Measurements from ENCODE around the gene DHRS2. TPM values are rescaled to one million over a fixed set of nuclear protein-coding genes. Genes with fewer than 3 reads are reported as not detected.
"Not testable (repeated sequence)": the region's sequence is repeated elsewhere in the genome, so short reads cannot be mapped to it uniquely, and the experiment has no call there.

Gene DHRS2
- not detected for total RNA-seq

- H3K27me3 ChIP-seq (replicated peaks; ENCODE audit: insufficient read depth) = no peaks in the 10 kb centered on the region
- no peak within 1 kb of the TSS for H3K27ac ChIP-seq
- TF ChIP-seq, protein P1, sequence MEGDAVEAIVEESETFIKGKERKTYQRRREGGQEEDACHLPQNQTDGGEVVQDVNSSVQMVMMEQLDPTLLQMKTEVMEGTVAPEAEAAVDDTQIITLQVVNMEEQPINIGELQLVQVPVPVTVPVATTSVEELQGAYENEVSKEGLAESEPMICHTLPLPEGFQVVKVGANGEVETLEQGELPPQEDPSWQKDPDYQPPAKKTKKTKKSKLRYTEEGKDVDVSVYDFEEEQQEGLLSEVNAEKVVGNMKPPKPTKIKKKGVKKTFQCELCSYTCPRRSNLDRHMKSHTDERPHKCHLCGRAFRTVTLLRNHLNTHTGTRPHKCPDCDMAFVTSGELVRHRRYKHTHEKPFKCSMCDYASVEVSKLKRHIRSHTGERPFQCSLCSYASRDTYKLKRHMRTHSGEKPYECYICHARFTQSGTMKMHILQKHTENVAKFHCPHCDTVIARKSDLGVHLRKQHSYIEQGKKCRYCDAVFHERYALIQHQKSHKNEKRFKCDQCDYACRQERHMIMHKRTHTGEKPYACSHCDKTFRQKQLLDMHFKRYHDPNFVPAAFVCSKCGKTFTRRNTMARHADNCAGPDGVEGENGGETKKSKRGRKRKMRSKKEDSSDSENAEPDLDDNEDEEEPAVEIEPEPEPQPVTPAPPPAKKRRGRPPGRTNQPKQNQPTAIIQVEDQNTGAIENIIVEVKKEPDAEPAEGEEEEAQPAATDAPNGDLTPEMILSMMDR (IDR thresholded peaks at IDR 0.05) = no peak
- ATAC-seq (ENCODE audit: insufficient number of reproducible peaks, low FRiP score, low read depth) (no peak), DNase-seq (ENCODE audit: low spot score) (no peak)
- no peak within 1 kb of the TSS for H3K4me3 ChIP-seq
- H3K4me1 ChIP-seq (ENCODE audit: control insufficient read depth in 1 of 2, low read depth in 2 of 2) = no peaks in the 10 kb centered on the region
- no peaks in the 10 kb centered on the region for H3K9me3 ChIP-seq
- no peaks in the 10 kb centered on the region for H3K36me3 ChIP-seq
Observed at GRCh38 chr14:23636317-23637211, at the start of gene DHRS2. DHRS2 (plus strand) TSS chr14:23636364; CDS start chr14:23638865, 2,501 bp downstream.

GRCh38 chr14:23588884-23589598 is 47.1 kb upstream of the DHRS2 start:
- Histone ChIP-seq H3K9me3 (no peaks in the 10 kb centered on the region), H3K4me3 (no peak overlapping the region), H3K27ac (no peak overlapping the region), H3K27me3 (replicated peaks; ENCODE audit: insufficient read depth) (no peaks in the 10 kb centered on the region), H3K4me1 (ENCODE audit: control insufficient read depth in 1 of 2, low read depth in 2 of 2) (no peaks in the 10 kb centered on the region), H3K36me3 (no peaks in the 10 kb centered on the region)
- ATAC-seq (ENCODE audit: insufficient number of reproducible peaks, low FRiP score, low read depth) (no peak), DNase-seq (ENCODE audit: low spot score) (peak; percentile 34)
- TF ChIP-seq, protein P1 (IDR thresholded peaks at IDR 0.05) = peak; percentile 32

DNA sequence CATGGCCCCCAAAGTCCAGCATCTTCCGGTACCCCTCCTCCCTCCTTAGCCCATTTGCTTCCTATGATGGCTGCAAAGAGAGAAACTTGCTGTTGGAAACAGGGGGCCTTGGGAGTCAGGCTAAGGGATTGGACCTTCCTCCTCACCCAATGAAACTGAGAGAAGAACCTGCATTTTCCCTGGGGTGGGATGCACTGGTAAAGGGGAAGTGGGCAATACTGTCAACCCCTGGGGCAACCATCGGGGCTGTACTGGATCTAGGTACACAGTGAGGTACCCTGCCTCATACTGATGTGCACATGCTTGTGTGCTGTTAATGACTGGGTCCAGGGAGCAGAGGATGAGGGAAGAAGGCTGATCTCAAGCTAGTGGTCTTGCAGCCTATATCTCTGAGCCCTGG is 46.6 kb upstream of the DHRS2 start:
- Histone ChIP-seq H3K9me3 (no peaks in the 10 kb centered on the region), H3K4me3 (no peak overlapping the region), H3K4me1 (ENCODE audit: control insufficient read depth in 1 of 2, low read depth in 2 of 2) (no peaks in the 10 kb centered on the region), H3K27ac (no peak overlapping the region), H3K27me3 (replicated peaks; ENCODE audit: insufficient read depth) (no peaks in the 10 kb centered on the region), H3K36me3 (no peaks in the 10 kb centered on the region)
- ATAC-seq (ENCODE audit: insufficient number of reproducible peaks, low FRiP score, low read depth) (no peak), DNase-seq (ENCODE audit: low spot score) (no peak)
- TF ChIP-seq, protein P1 (IDR thresholded peaks at IDR 0.05) = no peak

DNA sequence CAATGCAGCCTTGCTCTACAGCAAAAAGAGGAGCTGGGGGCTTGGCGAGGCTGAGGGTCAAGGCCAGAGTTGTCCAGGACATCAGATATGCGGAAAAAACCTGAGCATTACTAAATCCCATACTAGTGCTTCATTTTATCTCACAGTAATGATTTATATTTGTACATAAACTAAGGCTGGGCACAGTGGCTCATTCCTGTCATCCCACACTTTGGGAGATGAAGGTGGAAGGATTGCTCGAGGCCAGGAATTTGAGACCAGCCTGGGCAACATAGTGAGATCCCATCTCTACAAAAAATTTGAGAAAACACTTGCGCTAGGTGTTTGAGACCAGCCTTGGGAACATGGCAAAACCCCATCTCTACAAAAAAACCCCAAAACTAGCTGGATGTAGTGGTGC is 46.0 kb upstream of the DHRS2 start:
- ATAC-seq (ENCODE audit: insufficient number of reproducible peaks, low FRiP score, low read depth) (no peak), DNase-seq (ENCODE audit: low spot score) (no peak)
- Histone ChIP-seq H3K4me1 (ENCODE audit: control insufficient read depth in 1 of 2, low read depth in 2 of 2) (no peaks in the 10 kb centered on the region), H3K9me3 (no peaks in the 10 kb centered on the region), H3K27me3 (replicated peaks; ENCODE audit: insufficient read depth) (no peaks in the 10 kb centered on the region), H3K4me3 (no peak overlapping the region), H3K27ac (no peak overlapping the region), H3K36me3 (no peaks in the 10 kb centered on the region)
- TF ChIP-seq, protein P1 (IDR thresholded peaks at IDR 0.05) = no peak

GRCh38 chr14:23594191-23594590 is 42.0 kb upstream of the DHRS2 start:
- H3K27ac ChIP-seq; DNase-seq (ENCODE audit: low spot score); H3K9me3 ChIP-seq; H3K4me3 ChIP-seq; H3K4me1 ChIP-seq (ENCODE audit: control insufficient read depth in 1 of 2, low read depth in 2 of 2); H3K36me3 ChIP-seq; H3K27me3 ChIP-seq (replicated peaks; ENCODE audit: insufficient read depth); ATAC-seq (ENCODE audit: insufficient number of reproducible peaks, low FRiP score, low read depth): not testable (repeated sequence)

Measured in thoracic aorta (tissue), 2 donors.